ENCODE results near the gene RPS21.
"Not testable (repeated sequence)": the region's sequence is repeated elsewhere in the genome, so short reads cannot be mapped to it uniquely, and the experiment has no call there.

The RPS21 gene

DNA sequence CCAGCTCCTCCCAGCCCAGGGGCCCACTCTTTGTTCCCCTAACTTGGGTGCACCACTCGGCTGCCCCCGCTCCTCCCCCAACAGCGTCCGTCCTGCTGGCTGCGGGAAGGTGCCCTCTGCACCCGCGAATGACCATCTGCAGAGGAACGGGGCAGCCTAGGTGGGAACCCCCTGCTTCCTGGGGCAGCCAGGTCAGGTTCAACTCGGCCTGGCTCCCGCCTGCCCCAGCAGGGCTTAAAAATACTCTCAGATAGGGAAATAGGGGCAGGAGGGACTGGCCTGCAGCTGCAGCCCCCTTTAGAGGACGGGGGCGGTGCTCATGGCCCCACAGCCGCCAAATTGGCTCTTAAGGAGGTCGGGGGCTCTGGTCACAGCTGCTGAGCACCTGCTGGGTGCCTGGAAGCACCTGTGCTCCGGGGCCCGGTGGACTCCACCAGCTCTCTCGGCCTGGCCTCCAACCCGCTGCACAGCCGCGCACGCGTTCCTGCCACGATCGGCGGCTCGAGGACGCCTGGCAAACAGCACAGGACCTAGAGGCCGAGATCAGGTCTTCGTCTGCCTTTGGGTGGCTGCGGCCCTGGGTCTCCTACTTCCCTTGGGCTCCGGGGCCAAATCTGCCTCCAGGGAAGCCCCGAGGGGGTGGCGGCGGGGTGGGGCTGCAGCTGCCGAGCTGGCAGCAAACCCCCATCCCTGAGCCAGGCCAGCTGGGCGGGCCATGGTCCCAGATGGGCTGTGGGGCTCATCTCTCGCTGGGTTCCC is 19.1 kb upstream of the RPS21 start:
- no peak for TF ChIP-seq POLR2AphosphoS5 (IDR thresholded peaks at IDR 0.05; ENCODE audit: low read depth, low read length)
- no peak for TF ChIP-seq POLR2A (IDR thresholded peaks at IDR 0.05; ENCODE audit: low read depth, low read length)
- no peak for TF ChIP-seq TAF1 (IDR thresholded peaks at IDR 0.05; ENCODE audit: borderline replicate concordance, low read depth, low read length)
- FAIRE-seq (no peak), DNase-seq (ENCODE audit: insufficient read length) (no peak)

DNA sequence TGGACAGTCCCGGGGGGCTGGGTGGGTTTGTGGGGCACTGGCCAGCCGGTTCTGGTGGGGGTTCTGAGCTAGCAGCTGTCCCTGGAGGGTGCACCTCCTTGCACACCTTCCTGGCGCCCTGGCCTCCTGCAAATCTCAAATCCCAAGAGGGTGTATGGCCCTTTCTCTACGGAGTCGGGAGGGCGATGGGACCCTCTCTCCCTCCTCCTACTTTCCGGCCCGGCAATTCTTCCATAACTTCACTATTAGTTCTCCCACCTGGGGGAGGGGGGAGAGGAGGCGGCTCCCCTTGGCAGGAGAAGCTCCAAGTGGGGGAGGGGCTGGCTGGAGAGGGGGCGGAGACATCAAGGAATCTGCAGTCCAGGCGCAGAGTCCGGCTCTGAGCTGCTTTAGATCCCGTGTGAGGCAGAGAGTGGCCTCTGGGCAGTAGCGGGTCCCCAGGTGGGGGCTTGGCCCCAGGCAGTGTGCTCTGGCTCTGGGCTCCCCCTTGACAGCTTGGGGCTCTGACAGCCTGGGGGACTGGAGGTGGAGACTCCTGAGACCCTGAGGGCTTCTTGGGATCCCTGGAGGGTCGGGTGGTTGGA is 18.4 kb upstream of the RPS21 start:
- FAIRE-seq: no peak
- TF ChIP-seq TAF1 (IDR thresholded peaks at IDR 0.05; ENCODE audit: borderline replicate concordance, low read depth, low read length): no peak
- TF ChIP-seq POLR2AphosphoS5 (IDR thresholded peaks at IDR 0.05; ENCODE audit: low read depth, low read length): no peak
- TF ChIP-seq POLR2A (IDR thresholded peaks at IDR 0.05; ENCODE audit: low read depth, low read length): no peak
- no peak for DNase-seq (ENCODE audit: insufficient read length)

DNA sequence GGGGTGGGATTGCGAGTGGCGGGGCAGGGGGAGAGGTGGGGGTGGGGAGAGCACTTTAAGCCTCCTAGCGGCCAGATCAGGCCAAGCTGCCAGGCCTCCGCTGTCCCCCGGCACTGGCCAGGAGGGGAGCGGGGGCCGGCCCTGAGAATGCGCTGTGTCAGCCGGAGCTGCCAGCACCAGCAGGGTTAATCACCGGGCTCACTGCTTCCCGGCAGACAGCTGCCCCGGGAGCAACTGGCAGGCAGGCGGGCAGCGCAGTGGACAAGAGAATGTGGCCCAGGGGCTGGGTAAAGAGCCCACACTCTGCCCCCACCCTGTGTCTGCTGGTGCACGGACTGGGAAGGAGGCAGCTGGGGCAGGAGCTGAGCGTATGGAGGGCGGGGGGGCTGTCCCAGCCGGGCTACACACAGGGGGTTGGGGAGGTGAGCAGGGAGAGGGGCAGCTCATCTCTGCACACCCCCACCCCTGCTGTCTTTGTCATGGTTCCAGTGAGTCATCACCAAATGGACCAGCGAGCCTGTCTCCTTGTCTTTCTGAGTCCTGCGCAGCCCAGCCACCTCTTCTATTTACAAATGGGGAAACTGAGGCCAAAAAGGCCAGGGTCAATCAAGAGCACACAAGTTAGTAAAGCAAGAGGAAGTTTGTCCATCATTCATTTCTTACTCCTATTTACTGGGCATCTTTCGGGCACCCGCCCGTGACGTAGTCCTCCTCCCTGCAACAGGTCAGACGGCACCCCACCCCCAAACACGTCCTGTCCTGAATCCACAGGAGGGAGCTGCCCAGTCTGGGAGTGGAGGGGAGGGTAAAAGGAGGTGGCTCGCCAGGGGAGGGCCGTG is 17.7 kb upstream of the RPS21 start:
- FAIRE-seq: no peak
- no peak for DNase-seq (ENCODE audit: insufficient read length)

DNA sequence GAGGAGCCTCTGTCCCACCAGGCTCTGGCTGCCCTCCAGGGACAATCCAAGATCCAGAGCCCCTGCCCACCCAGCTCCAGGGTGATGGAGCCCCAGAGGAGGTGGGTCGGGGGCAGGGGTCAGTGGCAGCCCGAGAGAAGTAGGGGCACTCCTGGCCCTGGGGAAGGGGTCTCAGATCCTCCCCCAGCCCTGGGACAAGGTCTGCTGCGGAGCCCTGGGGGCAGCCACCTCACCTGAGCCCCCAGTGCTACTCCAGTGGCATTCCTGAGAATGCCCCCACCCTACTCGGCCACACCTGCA is 17.1 kb upstream of the RPS21 start:
- DNase-seq (ENCODE audit: insufficient read length): no peak
- TF ChIP-seq POLR2AphosphoS5 (IDR thresholded peaks at IDR 0.05; ENCODE audit: low read depth, low read length) (no peak), TAF1 (IDR thresholded peaks at IDR 0.05; ENCODE audit: borderline replicate concordance, low read depth, low read length) (no peak), POLR2A (IDR thresholded peaks at IDR 0.05; ENCODE audit: low read depth, low read length) (no peak)
- FAIRE-seq: no peak

More for the DNA sequence above, 17.7 kb upstream of the RPS21 start:
- no peak for TF ChIP-seq POLR2AphosphoS5 (IDR thresholded peaks at IDR 0.05; ENCODE audit: low read depth, low read length)

DNA sequence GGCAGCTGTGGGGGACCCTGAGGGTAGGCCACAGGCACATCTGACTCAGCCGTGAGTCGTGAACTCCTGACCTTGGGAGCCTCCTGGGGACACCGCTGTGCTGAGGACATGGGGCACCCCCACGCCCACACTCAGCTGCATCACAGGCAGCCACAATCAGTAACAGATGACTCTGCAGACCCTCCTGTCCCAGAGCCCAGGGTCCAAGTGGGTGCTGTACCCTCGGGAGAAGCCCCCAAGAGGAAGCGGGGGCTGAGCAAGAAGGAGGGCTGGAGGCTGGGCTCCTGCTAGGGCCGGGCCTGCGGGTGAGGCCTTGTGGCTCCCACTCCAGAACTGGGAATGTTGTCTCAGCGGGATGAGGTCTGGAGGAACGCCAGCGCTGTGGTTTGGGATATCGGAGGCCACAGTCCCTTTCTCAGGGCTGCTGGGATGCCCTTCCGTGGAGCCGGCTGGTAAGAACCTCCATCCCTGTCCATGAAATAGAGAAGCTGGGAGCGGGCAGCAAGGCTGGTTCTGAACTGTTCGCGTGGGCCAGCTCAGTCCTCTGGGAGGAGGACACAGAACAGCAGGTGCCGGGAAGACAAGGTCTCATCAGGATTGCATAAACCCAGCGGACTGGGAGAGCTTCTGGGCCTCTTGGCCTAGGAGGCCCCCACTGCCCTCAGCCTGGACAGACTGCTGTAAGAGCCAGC is 16.6 kb upstream of the RPS21 start:
- no peak for DNase-seq (ENCODE audit: insufficient read length)
- no peak for FAIRE-seq
- TF ChIP-seq POLR2AphosphoS5 (IDR thresholded peaks at IDR 0.05; ENCODE audit: low read depth, low read length) (no peak), TAF1 (IDR thresholded peaks at IDR 0.05; ENCODE audit: borderline replicate concordance, low read depth, low read length) (no peak), POLR2A (IDR thresholded peaks at IDR 0.05; ENCODE audit: low read depth, low read length) (no peak)

DNA sequence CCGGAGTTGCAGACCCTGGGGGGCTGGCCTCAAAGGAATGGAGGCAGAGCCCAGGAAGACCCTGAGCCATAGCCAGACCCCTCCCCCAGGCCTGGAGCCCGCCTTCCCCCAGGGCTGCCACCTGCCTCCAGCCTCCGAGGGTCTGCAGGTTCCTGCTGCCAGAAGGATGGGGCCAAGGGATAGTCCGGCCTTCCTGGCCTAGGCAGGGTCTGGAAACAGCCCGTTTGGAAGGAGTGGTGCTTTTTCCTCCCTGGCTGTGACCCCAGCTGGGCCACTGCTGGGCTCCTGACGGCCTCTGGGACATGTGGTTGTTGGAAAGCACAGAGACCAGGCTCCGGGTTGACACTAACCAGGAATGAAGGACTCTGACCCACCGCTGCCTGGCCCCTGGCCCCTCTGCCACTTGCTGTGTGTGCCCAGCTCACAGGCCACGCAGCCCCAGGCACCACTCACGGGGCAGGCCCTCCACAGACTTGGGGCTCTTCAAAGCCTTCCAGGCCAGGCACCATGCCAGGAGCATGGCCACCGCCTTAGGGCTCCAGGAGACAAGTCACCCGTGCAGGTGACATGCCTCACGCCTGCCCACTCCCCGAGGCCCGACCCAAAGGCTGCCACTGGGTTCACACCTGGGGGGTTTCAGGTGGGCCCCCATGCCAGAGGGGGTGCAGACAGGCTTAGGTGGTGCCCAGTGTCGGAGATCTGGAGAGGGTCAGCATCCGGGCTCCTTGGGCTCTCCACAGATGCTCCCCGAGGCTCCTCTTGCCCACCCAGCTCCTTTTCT is 15.9 kb upstream of the RPS21 start:
- FAIRE-seq: no peak
- TF ChIP-seq POLR2A (IDR thresholded peaks at IDR 0.05; ENCODE audit: low read depth, low read length): no peak
- TF ChIP-seq TAF1 (IDR thresholded peaks at IDR 0.05; ENCODE audit: borderline replicate concordance, low read depth, low read length): no peak
- no peak for TF ChIP-seq POLR2AphosphoS5 (IDR thresholded peaks at IDR 0.05; ENCODE audit: low read depth, low read length)
- no peak for DNase-seq (ENCODE audit: insufficient read length)

DNA sequence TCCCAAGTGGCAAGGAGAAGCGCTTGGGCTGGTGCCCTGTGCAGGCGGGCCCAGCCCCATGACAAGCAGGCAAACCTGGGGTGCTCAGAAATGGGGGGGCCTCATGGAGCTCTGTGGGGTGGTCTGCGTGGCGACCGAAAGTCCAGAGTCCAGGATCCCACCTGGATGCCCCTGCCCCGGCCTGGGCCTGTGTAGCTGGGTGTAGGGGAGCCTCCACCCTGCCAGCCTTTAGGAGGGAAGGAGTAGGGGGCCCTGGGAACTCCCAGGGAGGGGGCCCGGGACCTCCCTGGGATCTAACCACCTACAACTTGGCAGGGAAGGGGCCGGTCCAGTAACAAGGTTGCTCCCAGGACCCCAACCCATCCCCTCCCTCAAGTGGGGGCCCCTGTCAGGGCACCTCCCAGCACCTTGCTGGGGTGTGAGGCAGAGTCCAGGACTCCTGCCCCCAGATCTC is 15.3 kb upstream of the RPS21 start:
- FAIRE-seq: no peak
- TF ChIP-seq POLR2AphosphoS5 (IDR thresholded peaks at IDR 0.05; ENCODE audit: low read depth, low read length) (no peak), TAF1 (IDR thresholded peaks at IDR 0.05; ENCODE audit: borderline replicate concordance, low read depth, low read length) (no peak), POLR2A (IDR thresholded peaks at IDR 0.05; ENCODE audit: low read depth, low read length) (no peak)

DNA sequence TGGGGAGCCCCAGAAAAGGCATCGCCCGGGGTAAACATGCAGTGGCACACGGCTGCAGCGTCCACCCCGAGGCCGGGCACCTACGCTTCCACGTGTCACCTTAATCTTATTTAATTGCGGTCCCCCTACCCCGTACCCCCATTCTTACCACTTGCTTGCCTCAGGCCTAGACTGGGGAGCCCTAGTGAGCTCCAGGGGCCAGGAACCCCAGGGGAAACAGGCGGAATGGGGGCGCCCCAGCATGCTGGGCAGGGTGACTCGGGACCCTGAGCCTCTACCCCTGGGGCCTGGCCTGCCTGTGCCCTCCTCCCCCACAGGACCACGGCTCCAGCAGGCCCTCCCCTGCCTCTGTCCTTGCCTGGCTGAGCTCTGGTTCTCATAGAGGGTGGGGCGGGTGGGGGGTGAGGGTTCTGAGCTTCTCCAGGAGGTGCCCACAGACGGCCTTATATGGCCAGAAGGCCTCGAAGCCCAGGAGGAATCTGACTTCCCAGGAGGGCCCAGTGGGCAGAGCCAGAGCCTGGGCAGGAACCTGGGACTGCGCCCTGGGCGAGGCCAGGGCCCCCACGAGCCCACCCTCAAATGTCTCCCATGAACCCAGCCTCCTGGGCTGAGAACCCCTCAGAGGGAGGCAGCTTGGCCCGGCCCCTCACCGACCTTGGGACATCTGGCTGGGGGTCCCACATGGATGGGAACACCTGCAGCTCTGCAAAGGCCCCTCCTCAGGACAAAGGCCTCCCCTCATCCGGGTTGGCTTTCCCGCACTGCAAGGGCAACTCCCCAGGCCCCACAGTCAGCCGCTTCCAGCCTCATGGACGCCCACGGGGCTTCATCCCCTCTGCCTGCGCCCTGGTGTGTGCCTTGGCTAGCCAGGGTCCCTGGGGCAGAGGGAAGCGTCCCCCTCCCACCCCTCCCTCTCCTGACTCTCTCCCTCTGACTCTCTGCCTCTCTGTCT is 14.6 kb upstream of the RPS21 start:
- DNase-seq (ENCODE audit: insufficient read length) (no peak), FAIRE-seq (no peak)
- no peak for TF ChIP-seq POLR2A (IDR thresholded peaks at IDR 0.05; ENCODE audit: low read depth, low read length)
- no peak for TF ChIP-seq TAF1 (IDR thresholded peaks at IDR 0.05; ENCODE audit: borderline replicate concordance, low read depth, low read length)
- TF ChIP-seq POLR2AphosphoS5 (IDR thresholded peaks at IDR 0.05; ENCODE audit: low read depth, low read length): no peak

More for the DNA sequence above, 15.3 kb upstream of the RPS21 start:
- no peak for DNase-seq (ENCODE audit: insufficient read length)

DNA sequence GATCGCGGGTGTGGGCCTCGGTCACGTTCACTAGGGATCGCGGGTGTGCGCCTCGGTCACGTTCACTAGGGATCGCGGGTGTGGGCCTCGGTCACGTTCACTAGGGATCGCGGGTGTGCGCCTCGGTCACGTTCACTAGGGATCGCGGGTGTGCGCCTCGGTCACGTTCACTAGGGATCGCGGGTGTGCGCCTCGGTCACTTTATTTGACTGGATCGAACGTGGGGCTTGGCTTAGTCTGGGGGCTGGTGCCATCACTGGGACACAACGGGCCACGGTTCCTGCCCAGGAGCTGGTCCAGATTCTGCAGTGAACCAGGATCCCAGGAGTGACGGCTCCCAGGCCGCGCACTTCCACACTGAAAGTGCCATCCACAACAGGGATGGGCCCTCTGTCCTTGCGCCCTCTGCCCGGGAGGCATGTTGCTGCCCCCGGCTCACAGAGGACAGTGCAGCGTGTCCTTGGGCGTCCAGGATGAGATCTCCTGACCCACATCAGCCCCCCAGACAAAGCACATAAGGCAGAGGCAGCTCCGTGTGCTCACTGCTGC is 13.2 kb upstream of the RPS21 start:
- FAIRE-seq; DNase-seq (ENCODE audit: insufficient read length): not testable (repeated sequence)

All from GM12892 (cell line).